Limb (tissue), 2 donors: ENCODE data around the gene GTF2F1.
"Not testable (repeated sequence)": the region's sequence is repeated elsewhere in the genome, so short reads cannot be mapped to it uniquely, and the experiment has no call there.

ENCODE experiments used
- DNase-seq, 2 donors: peaks; one replicate each; pipeline ENCODE4 v3.0.0-alpha.2; 2016; ENCODE audit errors: extremely low spot score in 2 of 2

GTF2F1 gene, protein sequence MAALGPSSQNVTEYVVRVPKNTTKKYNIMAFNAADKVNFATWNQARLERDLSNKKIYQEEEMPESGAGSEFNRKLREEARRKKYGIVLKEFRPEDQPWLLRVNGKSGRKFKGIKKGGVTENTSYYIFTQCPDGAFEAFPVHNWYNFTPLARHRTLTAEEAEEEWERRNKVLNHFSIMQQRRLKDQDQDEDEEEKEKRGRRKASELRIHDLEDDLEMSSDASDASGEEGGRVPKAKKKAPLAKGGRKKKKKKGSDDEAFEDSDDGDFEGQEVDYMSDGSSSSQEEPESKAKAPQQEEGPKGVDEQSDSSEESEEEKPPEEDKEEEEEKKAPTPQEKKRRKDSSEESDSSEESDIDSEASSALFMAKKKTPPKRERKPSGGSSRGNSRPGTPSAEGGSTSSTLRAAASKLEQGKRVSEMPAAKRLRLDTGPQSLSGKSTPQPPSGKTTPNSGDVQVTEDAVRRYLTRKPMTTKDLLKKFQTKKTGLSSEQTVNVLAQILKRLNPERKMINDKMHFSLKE

DNA sequence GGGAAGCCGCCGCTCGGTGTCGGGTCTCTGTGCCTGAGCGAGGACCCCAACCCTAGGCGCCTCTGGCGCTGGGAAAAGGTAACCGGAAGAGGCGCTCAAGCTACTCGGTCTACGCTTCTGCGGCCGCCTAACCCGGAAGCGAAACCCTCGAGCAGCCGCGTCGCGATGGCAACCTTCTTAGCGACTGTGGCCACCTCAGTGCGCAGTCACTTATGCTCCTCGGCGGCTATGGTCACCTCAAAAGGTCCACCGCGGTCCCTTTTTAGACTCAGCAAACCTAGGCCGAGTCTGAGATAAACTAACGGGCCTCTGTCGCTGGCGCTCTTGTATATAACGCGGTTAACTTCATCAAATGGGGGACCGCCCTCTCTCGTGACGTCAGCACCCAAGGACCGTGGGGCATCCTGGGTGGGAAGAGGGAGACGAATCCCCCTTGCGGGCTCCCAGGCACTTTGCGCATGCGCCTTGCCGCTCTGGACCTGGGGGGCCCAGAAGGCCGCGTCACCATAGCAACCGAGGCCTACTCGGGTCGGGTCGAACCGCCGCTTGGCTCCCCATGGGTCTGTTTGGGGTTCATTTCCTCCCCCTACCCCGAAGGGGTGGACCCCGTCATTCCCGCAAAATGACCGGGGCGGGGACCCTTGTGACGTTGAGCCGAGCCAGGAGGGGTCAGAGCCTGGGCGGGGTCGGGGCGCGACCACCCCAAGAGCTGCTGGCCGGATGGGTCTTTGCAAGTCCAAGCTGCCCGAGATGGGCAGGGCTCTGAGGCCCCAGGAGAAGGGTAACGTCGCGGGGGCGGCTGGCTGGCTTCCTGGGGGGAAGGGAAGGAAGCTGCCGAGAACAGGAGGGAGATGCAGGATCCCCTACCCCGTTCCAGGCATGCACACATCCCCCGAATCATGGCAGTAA is at the start of gene GTF2F1:
Gene GTF2F1 (minus strand): TSS at position 91 of the 909 bp plus-strand sequence. CDS start 169 bp downstream, outside the sequence.
- peak; percentile 97 to 98 for DNase-seq

DNA sequence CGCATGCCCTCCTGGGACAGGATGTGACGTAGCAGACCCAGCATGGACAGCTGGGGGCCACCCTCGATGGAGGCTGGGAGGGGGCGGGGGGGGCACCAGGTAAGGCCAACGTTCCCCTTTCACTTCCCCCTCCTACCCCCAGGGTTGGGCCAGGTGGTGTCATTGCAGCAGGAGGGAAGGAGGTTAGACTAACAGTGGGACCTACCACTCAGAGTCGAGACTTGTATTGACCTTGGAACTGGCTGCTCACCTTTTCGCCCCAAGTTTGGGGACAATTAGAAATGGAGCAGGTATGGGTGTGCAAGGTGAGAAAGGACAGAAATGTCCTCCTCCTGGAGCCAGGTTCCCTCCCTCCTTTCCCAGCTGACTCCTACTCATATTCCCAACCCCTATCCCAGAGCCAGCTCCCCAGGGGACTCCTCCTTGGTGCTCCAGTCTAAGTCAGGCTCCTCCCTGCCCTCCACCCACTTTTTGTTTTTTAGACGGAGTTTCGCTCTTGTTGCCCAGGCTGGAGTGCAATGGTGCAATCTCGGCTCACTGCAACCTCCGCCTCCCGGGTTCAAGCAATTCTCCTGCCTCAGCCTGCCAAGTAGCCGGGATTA is 49.2 kb upstream of the GTF2F1 start:
- no peak for DNase-seq

DNA sequence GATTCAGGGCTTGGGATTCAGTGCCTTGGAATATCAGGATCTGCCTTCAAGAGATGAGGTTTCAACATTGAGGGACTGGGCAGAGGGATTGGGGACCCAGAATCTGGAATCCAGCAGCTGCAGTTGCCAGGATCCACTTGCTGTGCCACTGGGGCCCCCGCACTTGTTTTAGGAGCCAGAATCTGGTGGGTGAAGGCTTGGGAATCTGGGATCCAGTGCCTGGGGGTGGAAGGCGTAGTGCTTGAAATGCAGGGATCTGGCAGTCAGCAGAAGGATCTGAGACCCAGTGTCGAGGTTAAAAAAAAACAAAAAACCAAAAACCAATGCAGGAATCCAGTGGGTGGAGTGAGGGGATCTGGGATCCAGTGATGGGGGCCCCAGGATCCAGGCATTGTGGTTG is 47.9 kb upstream of the GTF2F1 start:
- no peak for DNase-seq

DNA sequence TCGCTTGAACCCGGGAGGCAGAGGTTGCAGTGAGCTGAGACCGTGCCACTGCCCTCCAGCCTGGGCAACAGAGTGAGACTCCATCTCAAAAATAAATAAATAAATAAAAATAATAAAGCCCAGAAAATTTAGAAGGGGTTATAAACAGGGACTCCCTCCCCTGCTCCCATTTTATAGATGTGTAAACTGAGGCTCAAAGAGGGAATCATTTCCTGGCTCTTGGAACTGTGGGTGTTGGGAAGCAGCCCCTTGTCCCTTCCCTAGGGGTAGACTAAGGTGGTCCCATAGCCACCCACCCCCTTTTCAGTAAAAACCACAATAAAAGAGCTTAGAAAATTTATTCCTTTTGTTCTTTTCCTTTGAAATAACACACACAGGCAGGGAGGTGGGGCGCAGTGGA is 46.8 kb upstream of the GTF2F1 start:
- DNase-seq: no peak

DNA sequence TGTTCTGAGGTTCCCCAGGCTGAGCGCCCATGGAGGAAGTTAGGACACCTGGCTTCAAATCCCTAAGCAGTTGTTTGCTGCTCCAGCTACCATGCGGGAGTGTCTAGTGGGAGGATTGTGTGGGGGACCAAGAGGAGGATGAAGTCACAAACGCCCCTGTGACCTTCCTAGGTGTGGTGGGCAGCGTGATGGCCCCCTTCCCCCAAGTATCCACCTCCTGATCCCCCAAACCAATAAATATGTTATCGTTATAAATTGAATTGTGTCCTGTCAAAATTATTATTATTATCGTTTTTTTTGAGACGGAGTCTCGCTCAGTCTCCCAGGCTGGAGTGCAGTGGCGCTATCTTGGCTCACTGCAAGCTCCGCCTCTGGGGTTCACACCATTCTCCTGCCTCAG is 40.7 kb upstream of the GTF2F1 start, which contains the start of gene SLC25A41:
Gene SLC25A41 (minus strand): TSS at position 101 of the 400 bp plus-strand sequence. CDS start 70 bp downstream, at position 31.
- no peak for DNase-seq

DNA sequence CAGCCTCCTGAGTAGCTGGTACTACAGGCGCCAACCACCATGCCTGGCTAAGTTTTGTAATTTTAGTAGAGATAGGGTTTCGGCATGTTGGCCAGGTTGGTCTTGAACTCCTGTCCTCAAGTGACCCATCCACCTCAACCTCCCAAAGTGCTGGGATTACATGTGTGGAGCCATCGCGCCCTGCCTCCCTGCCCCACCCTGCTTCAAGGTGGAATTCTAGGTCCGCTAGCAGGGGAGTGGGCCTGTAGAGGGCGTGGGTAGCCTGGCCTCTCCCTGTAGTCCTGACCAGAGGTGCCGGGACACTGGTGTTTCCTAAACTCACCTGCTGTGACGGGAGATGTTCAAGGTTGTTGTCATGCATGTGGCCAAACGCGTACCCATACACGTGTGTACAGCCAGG is 40.2 kb upstream of the GTF2F1 start:
- no peak for DNase-seq

DNA sequence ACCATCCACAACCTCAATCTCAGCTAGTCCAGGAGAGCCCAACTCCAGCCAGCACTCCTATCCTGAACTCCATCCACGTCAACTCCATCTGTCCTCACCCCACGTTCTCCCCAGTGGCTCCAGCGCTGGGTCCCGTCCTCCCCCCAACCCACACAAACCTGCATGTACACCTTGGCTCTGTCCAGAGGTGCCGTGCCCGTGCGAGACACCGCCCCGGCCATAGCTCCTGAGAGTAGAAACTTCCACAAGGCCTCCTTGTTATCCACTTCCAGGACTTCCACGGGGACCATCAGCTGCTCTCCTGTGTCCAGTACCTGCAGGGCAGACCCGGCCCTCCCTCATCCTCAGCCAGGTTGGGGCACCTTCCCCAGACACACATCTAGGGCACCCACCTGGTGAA is 38.9 kb upstream of the GTF2F1 start:
- DNase-seq: no peak

DNA sequence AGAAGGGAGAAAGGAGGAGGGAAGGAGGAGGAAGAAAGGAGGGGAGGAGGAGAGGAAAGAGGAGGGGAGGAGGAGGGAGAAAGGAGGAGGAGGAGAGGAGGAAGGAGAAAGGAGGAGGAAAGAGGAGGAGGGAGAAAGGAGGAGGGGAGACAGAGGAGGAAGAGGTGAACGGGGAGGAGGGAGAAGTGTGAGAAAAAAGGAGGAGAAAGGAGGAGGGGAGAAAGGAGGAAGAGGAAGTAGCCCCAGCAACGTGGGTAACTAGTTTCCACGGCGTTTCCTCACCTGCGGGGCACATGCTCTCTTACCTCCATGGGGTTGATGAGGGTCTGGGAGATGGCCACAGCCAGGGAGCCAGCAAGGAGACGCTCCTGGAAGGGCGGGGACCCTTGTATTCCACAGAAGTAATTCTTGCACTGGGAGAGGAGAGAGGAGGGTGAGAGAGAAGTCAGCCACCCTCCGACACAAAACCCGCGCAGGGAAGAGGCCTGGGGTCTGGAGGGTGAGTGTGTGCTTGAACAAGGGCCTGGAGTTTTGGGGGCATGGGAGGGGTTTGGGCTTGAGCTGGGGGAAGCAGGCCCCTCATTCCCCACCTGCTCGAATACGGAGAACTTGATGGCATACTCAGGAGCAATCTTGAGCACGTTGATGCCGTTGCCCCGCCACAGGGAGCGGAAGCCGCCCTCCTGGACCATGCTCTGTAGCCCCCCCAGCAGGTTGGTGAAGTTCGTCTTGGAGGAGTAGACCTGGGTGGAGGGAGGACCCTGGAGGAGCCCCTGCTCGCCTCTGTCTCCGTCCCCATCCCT is 36.7 kb upstream of the GTF2F1 start:
- no peak for DNase-seq

DNA sequence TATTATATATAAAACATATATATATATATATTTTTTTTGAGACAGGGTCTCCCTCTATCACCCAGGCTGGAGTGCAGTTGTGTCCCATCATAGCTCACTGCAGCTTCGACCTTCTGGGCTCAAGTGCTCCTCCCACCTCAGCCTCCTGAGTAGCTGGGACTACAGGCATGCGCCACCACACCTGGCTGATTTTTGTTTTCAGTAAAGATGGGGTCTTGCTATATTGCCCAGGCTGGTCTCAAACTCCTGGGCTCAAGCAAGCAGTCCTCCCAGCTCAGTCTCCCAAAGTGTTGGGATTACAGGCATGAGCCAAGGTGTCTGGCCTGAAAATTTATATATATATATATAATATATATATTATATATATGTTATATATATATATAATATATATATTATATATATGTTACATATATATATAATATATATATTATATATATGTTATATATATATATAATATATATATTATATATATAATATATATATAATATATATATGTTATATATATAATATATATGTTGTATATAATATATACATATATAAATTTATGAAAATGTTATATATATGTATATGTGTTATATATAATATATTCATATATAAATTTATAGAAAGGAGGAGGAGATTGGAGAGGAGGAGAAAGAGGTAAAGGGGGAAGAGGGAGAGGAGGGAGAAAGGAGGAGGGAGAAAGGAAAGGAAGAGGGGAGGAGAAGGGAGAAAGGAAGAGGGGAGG is 35.9 kb upstream of the GTF2F1 start:
- not testable (repeated sequence) for DNase-seq

DNA sequence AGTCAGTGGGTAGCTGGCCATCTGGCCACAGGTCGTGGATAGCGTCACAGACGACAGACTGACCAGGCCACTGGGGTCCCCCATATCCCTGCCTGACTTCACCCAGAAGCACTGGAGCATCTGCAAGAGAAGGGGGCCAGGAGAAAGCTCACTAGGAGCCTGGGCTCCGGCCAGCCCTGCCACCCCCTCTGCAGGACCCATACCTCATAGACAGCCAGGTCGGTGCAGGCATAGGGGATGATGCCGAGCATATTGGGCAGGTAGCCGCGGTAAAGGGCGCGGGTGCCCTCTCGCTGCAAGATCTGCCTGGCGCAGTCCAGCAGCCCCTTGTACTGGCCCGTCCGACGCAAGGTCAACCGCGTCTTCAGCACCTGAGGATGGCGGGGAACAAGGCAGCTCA is 34.2 kb upstream of the GTF2F1 start:
- no peak for DNase-seq

DNA sequence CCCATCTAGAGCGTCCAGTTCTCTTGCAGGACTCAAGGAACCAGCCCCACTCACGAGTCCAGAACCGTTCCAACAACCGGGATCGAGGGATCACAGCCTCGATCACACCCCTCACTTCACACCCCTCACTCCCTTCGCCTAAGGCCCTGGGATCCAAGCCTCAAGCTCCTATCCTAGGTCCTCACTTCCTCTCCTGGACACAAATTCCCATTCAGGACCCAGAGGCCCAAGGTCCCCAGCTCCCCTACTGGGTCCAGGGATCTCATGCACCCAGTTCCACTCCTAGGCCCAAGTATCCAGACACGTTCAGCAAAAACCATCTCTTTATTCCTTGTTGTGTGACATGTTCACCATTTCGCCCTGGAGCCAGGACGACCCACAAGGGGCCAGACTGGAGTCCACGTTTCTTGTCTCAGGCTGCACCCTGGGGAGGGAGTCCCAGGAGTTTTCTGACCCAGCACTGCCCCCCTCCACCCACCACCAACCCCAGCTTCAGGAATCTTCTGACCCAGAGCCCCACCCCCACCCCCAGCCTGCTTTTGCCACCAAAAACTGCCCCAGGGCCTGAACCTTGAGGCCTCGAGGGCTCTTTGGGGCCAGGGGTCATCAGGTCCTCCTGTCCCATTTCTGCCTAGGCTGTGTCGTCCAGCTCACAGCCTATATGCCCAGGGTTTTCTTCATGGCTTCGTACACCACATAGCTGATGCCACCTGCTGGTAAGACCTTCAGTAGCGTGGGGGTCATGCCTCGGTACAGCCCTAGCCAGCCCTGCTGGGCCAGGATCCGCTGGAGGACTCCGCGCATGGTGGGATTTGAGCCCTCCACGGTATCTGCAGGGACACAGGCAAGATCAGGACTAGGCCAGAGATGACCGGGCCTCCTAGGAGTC is 33.0 kb upstream of the GTF2F1 start:
- no peak for DNase-seq

DNA sequence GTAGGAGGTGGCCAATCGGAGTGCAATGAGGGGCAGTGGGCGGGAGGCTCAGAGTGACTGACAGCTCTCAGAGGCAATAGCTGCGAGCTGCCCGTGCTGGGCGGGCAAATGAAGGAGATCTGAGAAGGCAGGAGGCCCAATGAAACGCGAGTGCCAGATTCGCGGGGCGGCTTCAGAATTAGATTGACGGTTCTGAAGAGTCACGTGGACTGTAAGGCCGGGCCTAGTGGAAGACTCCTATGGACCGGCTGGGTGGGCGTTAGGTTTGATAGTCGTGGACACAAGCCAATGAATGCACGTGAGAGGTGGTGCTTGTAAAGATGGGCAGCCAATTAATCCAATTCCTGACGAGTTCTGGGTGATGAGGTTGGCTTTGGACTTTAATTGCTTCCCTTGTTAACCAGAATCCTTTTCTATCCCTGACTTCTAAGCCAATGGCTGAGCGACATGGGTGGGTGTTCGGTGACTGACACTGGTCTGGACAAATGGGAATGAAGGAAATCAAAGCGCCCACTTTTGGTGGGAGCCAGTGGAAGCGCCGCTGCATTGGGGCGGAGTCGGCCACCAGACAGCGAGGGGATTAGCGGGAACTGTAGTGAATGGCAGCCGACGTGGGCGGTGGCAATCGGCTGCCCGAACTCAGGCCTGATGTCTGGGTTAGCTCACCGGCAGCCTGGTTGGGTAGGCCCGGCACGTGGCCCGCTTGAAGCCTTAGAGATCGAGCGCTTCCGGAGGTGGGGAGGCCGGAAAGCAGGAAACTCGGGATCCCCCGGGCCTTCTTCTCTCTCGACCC is 32.2 kb upstream of the GTF2F1 start:
- peak; percentile 99 to 100 for DNase-seq

DNA sequence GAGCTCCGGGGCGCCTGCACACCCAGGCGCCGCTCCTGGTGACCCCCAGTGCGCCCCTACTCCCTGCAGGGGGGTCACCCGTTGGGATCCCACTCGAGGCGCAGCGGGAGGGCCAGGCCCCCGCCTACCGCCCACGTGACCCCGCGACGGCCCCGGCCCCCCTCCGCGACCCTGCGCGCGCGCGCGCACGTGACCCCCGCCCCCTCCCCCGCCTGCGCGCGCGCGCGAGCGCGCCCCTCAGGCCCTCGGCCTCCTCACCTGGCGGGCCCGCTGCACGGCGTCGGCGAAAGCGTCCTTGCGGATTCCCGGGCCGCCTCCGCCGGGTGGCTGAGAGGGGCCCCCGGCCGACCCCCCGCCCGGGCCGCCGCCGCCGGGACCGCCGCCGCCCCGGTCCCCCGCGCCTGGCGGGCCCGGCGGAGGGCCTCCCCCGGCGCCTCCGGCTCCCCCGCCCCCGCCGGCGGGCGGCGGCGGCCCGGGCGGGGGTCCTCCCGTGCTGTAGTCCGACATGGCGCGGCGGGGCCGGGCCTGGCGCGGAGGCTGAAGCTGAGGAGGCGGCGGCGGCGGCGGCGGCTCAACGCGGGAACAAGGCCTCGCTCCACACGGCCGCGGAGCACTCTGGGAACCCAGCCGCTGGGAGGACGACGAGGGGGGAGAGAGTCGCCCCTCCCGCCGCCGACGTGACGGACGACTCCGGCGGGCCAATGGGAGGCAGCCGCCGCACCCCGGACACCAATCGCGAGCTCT is 31.4 kb upstream of the GTF2F1 start, which contains the start of gene KHSRP:
Gene KHSRP (minus strand): TSS at position 617 of the 744 bp plus-strand sequence. CDS start 110 bp downstream, at position 507.
- peak in 1 of 2 donors; percentile 68 for DNase-seq

DNA sequence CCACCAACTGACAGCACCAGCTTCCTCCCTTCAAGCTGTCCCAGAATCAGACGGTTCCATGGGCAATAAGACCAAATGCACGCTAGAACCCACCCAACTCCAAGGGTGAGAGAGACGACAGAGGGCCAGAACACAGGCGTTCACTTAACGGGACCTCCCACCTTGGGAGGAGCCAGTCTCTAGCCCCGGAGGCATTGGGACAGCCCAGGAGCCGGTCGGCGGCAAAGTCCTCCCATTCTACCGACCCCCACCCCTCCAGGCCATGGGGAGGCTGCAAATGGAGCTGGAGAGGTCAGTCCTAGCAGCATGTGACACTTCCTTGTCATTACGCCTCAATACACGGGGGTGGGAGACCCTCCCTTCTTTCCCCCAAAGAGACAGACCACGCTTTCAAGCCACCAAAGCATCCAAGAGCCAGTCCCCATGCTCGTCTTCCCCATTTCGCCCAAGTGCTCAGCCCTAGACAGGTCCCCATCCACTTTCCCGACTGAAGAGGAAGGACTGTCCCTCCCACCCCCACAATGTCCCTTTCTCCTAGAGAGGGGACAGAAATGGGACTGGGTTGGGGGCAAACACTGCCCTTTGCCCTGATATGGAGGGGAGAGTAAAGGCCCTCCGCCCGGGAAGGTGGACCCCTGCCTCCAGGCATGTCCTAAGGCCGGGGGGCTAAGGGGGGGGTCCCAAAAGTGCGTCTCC is 30.7 kb upstream of the GTF2F1 start:
- DNase-seq: peak in 1 of 2 donors; percentile 2

DNA sequence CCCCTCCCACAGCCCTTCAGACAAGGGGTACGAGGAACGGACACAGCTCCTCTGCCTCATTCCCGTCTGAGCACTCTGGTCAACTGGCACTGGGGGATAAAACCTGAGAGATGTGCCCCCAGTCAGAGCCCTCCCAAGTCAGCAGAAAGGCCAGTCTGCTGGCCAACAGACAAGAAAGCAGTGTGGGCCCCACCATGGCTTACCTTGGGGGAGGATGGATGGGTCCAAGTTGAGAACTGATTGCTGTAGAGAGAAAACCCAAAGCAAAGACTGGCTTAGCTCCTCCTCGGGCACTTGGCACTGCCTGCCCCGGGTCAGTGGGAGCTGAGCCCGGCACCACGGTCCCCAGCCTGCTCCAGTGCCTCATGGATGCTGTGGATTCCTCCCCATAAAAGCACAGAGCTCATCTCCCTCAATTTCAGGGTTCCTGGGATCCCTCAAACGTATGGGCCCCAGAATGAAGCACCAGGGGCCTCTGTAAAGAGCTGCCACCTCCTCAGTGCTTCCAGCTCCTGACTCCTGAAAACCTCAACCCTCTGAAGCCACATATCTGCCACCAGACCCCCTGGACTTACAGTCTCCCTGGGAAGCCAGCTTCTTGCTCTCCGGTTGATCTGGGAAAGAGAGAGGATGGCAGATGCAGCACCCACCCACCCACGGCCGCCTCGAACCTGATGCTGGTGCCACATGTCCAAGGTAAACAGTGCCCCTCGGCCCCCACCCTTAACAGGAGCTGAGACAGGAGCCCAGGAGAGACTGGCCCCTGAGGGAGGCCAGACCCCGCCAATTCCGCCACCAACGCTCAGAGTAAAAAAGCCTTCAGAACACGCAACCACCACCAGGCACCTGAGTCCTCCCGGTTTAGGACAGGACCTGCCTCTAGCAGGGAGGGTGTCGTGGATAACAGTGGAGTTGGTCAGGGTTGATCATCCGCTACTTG is 28.4 kb upstream of the GTF2F1 start:
- no peak for DNase-seq

DNA sequence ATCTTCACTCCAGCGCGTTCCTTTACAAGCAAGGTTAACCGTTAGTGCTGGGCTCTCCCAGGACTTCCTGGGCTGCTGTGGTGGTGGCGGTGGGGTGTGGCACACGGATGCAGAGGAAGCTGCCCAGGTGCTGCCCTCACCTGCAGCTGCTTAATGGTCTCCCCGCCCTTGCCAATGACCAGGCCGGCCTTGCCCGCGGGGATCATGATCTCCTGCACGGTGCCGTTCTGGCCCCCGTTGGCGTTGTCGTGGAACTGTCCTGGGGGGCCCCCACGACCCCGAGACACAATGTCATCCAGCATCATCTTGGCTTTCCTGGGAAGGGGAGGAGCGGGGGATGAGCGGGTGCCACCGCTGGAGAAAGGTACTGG is 25.6 kb upstream of the GTF2F1 start:
- no peak for DNase-seq
